ENCODE data around the gene SETD1A. TPM values are rescaled to one million over a fixed set of nuclear protein-coding genes. Genes with fewer than 3 reads are reported as not detected.
A peak's percentile ranks its signal among the peaks of the same experiment; 100 is the strongest.

SETD1A gene
- total and polyA plus RNA-seq, 9 of the 15 experiments (the other 6 are each of a cell fraction or from before 2014, with no cell fraction given) = 0.08 to 36.0 (median 4.2) TPM

DNA sequence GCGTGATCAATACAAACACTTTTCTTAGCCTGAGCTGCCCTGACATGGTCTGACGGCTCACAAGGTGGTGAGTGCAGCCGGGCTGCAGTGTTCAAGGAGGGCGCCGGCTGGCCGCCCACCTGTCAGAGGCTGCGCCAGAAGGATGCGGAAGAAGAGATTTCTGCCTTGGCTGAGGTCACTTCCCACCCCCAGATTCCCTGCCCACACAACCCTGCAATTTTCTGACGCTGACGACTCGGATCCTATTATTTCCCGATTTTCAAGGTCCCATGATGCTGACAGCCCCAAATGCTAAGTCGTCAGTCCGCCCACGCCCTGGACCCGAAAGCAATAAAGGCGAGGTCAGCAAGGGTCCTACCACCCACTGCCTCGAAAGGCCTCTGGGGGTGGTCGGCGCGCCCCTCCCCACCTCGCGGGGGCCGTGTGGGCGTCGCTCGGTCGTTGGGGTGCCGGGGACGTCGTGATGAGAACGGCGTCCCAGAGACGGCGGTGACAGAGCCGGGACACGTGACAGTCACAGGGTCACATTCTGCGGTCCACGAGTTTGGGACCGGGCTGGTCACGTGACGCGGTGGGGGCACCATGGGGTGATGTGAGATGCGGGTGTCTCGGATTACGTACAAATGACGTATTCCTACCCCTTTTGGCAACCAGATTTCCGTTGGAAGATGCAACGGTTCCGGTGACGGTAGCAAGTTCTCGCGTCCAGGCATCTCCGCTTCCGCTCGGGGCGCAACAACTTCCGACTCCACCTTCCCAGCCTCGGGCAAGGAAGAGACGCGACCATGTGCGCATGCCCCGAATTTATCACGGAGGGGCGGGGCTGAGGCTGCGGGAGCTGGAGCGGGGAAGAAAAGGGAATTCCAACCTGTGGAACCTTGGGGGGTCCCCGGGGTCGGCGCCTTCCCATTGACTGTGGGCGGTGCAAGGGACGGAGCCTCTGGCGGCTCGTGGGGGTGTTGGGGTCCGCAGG, 75.5 kb downstream of the SETD1A start, which contains the start of gene STX4 (continued):
- TF ChIP-seq, protein P1, sequence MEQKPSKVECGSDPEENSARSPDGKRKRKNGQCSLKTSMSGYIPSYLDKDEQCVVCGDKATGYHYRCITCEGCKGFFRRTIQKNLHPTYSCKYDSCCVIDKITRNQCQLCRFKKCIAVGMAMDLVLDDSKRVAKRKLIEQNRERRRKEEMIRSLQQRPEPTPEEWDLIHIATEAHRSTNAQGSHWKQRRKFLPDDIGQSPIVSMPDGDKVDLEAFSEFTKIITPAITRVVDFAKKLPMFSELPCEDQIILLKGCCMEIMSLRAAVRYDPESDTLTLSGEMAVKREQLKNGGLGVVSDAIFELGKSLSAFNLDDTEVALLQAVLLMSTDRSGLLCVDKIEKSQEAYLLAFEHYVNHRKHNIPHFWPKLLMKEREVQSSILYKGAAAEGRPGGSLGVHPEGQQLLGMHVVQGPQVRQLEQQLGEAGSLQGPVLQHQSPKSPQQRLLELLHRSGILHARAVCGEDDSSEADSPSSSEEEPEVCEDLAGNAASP (IDR thresholded peaks at IDR 0.05) = no peak
- TF ChIP-seq THAP7 (CRISPR knock-in tag; IDR thresholded peaks at IDR 0.05) (no peak), EWSR1 (IDR thresholded peaks at IDR 0.05; ENCODE audit: borderline replicate concordance, low read depth, partially characterized antibody) (no peak), SNRNP70 (optimal IDR thresholded peaks at IDR 0.05; ENCODE audit: low read depth, low read length) (no peak), ZNF644 (tag; IDR thresholded peaks at IDR 0.05; ENCODE audit: low read depth) (0 out of 2 replicates have a peak, but pooled peaks have one; percentile 48), FOSL1 (tag; conservative IDR thresholded peaks at IDR 0.05) (peak; percentile 47; the same call in 1 of the 2 replicates), MCM5 (IDR thresholded peaks at IDR 0.05; ENCODE audit: low read depth) (no peak), ZNF146 (CRISPR knock-in tag; IDR thresholded peaks at IDR 0.05; ENCODE audit: unreplicated experiment) (no peak), JUNB (CRISPR knock-in tag; conservative IDR thresholded peaks at IDR 0.05) (no peak), RCOR1 (IDR thresholded peaks at IDR 0.05; ENCODE audit: borderline replicate concordance in 1 of 2, low read depth in 2 of 2, low read length in 2 of 2) (peak in 1 of 2 experiments; percentile 56; a peak in 1 of 4 replicates), RBM14 (IDR thresholded peaks at IDR 0.05; ENCODE audit: borderline replicate concordance, insufficient read depth, low read depth, low read length) (no peak), ZNF785 (CRISPR knock-in tag; IDR thresholded peaks at IDR 0.05) (no peak), RREB1 (CRISPR knock-in tag; IDR thresholded peaks at IDR 0.05) (peak; percentile 62), EP400 (IDR thresholded peaks at IDR 0.05) (peak; percentile 97), CREB3 (tag; conservative IDR thresholded peaks at IDR 0.05; ENCODE audit: low read depth) (peak; percentile 75), NFIX (CRISPR knock-in tag; IDR thresholded peaks at IDR 0.05; ENCODE audit: low read depth) (no peak), ZNF174 (CRISPR knock-in tag; IDR thresholded peaks at IDR 0.05) (no peak), GABPB2 (CRISPR knock-in tag; conservative IDR thresholded peaks at IDR 0.05) (no peak)
